GM11168 (cell line): ENCODE results near the gene PLXNA2.

Experiments
- in situ Hi-C: fragments of 300-500 bp; cut with MboI; formaldehyde crosslinking; loops from one replicate; pipeline ENCODE4 v1.12.0; 2022; ENCODE audit warnings: low sequenced_read_pairs; ENCODE audit not compliant: unreplicated experiment

The PLXNA2 gene

GRCh38 chr1:207993477-207994445 is 250.4 kb downstream of the PLXNA2 start:
- in situ Hi-C loops: no loop called here

- in situ Hi-C loops: no loop called here
Observed at GRCh38 chr1:207992677-207993236, 251.4 kb downstream of the PLXNA2 start.

DNA sequence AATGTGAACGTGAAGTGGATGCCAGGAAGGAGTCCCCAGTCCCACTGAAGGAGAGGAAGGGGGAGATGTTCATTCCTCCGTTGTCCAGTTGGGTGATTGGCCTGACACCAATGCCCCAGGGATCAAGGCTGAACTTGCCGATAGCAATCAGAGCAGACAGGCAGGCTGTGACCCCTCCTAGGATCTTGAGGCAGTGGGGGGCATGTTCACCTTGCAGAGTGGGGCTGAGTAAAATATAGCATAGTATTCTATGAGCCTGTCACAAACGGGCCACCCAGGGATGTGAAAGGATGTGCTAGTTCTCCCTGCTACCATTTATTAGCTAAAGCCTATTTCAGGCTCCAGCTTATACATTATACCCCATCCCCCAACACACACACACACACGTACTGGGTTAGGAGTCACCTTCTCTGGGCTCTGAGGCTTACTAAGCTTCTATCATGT is 252.6 kb downstream of the PLXNA2 start:
- in situ Hi-C loops: no loop called here

GRCh38 chr1:207990876-207991582 is 253.2 kb downstream of the PLXNA2 start:
- in situ Hi-C loops: no loop called here

DNA sequence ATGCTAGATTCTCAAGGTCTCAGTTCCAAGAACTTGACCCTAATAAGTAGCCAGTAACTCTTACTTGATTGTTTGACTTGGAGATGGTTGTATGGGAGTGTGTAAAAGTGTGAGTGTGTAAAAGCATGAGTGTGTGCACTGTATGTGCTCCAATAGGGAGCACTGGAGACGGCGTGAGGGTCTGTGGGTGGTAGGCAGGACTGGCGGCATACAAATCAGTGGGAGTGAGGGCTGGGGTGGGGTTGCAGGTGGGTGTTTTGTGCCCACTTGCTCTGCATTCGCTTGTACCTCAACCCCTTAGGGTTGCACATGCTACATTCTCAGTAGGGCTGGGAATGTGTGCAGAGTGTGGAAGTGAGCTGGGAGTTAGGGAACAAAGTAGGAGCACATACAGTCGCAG is 253.7 kb downstream of the PLXNA2 start:
- in situ Hi-C loops: no loop called here

DNA sequence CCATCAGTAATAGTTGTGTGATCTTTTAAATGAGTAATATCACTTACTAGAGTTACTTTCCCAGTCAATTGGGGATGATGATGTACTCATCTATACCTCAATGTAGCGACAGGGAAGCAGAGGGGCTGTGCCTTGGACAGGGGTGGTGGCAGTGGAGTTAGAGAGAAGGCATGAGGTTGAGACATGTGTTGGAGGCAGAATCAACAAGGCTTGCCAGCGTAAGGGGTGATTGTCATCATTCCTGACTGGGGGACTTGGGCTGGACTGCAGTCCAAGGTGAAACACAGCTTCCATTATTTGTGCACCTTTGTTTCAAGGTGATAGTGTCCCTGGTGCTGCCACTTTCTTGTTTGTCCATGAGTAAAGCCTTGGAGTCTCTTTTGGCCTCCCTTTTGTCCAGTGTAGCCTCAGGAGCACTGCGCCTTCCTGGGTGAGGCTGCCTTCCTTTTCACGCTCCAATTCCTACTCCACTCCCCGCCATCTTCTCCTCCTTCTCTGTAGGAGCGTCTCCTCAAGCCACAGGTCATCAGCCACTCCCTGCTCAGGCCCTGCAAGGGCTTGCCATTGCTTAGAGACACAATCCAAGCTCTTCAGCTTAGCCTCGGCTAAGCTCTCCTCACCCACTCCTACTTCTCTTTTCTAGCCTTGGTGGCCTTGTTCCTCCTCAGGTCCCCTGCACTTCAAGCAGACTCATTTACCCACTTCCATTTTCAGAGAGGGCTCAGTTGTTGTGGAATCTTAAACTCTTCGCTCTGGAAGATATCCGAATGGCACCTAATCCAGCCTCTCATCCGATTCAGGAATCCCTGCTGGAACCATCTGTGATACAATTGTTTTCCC is 255.6 kb downstream of the PLXNA2 start:
- in situ Hi-C loops: no loop called here

GRCh38 chr1:207987164-207987563 is 257.0 kb downstream of the PLXNA2 start:
- in situ Hi-C loops: no loop called here

DNA sequence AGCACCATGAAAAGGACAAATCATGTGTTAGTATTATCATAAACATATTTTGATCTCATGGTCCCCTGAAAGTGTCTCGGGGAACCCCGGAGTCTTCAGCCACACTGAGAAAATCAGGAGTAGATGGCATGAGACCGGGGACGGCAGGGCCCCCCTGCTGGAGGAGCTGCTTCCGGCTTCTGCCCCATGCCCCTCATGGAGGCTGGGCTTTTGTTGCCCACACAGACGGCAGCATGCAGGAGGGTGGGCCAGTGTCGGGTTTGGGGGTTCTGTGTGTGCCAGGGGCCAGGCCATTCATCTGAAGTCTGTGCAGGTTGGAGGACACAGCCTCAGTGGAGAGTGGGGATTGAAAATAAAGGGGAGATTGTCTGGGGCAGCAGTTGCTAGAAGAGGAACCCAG is 258.2 kb downstream of the PLXNA2 start:
- in situ Hi-C loops: no loop called here

- in situ Hi-C loops: no loop called here
Observed at GRCh38 chr1:207984831-207985572, 259.2 kb downstream of the PLXNA2 start.

GRCh38 chr1:207983044-207983635 is 261.0 kb downstream of the PLXNA2 start:
- in situ Hi-C loops: no loop called here

- in situ Hi-C loops: no loop called here
Observed at GRCh38 chr1:207981976-207982375, 262.2 kb downstream of the PLXNA2 start.

DNA sequence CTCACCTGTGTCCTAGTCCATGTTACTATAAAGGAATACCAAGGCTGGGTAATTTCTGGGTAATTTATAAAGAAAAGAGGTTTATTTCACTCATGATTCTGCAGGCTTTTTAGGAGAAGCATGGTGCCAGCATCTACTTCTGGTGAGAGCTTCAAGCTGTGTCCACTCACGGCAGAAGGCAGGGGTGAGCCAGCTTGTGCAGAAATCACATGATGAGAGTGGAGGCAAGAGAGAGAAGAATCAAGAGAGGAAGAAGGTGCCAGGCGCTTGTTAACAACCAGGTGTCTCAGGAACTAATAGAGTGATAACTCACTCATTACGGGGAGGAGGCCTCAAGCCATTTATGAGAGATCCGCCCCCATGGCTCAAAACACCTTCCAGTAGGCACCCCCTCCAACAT is 265.7 kb downstream of the PLXNA2 start:
- in situ Hi-C loops: no loop called here

GRCh38 chr1:207977876-207978275 is 266.3 kb downstream of the PLXNA2 start:
- in situ Hi-C loops: no loop called here

DNA sequence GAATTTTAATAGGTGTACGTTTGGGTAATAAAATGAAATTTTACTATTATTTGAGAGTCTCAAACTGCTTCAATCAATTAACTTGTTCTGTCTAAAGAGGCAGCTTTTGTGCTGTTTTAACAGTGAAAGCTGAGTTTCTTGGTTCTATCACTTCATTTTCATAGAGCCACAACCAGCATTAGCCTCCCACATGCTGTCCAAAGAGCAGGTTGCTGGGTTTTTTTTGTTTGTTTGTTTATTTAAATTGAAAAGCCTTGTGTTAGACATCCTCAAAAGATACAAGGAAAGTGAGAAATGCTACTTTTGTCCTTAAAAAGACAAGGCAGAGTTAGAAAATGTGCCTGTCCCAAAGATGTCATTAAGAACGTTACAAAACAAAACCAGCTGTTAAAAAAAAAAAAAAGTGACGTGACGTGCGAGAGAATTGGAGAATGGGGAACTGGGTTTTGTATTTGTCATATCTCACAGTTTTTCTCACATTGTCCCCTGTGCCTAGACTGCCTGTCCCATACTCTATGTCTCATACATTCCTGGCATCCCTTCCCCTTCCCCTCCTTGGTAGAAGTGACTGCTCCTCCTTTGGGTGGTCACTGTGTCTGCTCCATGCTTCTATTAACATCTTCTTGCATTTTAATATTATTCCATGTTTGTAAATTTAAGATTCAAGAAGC is 270.2 kb downstream of the PLXNA2 start:
- in situ Hi-C loops: no loop called here

DNA sequence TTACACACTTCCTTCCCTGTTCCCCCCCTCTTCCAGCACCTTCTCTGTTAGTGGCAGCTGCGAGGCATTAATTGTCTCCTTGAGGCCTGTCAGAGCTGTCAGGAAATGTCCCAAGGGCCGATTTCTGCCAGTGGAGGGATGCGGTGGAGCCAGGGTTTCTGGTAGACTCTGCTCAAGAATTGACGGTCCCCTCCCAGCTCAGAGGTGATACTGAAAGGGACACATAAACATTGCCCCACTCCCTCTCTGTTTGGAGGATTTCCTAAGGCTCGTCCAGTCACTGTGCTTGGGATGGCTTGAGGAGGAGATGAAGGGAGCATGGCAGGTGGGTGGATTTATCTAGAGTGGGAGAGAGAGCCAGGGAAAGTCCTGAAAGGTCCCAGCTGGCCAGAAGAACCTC is 271.8 kb downstream of the PLXNA2 start:
- in situ Hi-C loops: no loop called here
